HG02885 (cell line): Measurements from ENCODE around the gene LCE3C.
"Not testable (repeated sequence)": the region's sequence is repeated elsewhere in the genome, so short reads cannot be mapped to it uniquely, and the experiment has no call there.

Experiments
- ATAC-seq: cut with Tn5 transposase; IDR thresholded peaks from one replicate; pipeline ENCODE4 v1.9.1; 2021; ENCODE audit warnings: mild to moderate bottlenecking; ENCODE audit not compliant: unreplicated experiment, poor library complexity

Gene LCE3C, protein sequence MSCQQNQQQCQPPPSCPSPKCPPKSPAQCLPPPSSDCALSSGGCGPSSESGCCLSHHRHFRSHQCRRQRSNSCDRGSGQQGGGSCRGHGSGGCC

DNA sequence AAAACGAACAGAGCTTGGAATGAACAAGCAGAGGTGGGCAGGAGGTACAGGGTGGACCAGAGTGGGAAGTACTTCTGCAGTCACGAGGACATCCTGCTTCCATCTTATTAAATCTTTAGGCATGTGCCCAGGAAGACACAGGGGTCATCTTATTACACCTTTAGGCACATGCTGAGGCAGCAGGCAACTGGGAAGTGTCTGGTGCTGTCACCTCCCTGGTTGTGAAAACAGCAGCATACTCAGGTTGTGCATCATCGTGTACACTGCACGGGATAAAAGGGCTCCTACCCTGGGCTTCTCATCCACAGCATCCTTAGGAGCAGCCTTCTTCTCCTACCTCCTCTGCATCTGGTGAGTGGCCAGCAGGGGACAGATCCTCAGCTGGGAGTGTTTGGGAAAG is at the start of gene LCE3C:
Gene LCE3C (plus strand): TSS at position 301 of the 400 bp plus-strand sequence. CDS start 498 bp downstream, outside the sequence.
- ATAC-seq, result no peak

DNA sequence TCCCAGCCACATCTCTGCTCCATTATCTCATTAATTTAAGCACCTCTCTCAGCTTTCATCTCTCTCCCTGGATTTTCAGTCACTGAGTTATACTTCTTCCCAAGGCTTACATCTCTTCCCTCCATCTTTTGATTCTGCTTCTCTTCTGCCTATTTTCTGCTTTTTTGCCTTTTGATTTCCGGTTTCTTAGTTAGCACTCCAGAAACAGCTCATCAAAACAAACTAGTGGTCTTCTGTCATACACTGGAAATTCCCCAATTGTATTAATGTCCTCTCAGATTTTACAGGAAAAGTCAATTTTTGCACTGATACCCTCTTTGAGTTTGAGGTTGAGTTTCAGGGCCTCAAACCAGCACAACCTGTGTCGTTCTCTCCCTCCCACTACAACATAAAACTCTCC is 34.9 kb upstream of the LCE3C start:
- ATAC-seq, result no peak

DNA sequence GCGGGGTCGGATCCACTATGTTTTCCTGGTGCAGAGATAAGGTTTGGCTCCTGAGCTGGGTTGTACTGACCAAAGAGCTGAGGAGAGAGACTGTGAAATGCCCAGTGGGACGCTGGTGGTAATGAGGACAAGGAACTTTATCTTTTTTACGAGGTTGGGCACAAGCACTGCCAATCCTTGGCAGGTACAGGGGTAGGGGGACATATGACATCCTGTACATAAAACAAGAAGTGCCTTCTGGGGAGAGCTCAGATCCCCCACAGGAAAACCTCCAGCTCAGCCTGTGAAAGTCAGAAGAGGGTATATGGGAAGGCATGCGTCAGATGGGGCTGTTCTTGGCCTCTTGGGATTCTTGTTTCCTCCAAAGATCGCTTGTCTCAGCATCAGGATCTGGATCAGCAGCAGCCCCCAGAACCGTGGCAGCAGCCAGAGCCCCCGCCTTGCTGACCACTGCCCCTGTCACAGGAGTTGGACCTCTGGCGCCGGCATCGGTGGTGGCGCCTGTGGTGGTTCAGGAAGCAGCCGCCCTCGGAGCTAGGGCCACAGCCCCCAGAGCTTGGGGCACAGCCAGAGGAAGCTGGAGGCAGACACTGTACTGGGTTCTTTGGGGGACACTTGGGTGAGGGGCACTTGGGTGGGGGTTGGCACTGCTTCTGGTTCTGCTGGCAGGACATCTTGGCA is 34.4 kb upstream of the LCE3C start:
- no peak for ATAC-seq

DNA sequence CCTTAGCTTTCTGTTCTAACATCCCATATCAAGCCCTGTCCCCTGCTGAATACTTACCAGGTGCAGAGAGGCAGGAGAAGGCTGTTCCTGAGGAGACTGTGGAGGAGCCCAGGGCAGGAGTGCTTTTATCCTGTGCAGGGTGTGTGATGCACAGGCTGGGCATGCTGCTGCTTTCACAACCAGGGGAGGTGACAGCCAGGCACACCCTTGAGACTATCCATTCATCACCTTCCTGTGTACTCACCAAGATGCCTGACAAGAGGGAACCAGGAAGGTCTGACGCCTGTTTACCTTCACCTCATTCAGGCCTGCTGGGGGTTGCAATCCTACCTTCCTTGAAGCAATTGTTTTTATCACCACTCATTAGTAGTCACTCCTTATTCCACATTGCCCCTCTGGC is 33.4 kb upstream of the LCE3C start, which contains the start of gene LCE3E:
Gene LCE3E (minus strand): TSS at position 100 of the 400 bp plus-strand sequence. CDS start 572 bp downstream, outside the sequence.
- ATAC-seq, result no peak

DNA sequence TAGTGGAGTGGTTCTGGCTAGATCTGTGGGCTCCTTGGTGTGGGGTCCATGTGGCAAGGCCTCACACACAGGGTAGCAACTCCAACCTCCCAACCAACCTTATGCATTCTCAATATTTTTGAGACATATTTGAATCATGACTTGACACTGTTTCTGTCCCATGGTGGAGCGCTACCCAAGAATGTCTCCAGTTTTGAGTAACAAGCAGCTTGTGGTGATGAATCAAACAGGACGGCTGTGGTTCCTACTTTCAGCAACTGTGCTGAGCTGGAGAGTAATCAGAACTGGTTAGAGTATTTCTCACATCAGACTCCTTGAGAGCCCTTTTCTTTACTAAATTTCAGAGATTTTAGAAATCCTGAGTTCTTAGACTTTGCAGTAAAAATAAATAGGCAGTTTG is 22.9 kb upstream of the LCE3C start:
- ATAC-seq, result no peak

DNA sequence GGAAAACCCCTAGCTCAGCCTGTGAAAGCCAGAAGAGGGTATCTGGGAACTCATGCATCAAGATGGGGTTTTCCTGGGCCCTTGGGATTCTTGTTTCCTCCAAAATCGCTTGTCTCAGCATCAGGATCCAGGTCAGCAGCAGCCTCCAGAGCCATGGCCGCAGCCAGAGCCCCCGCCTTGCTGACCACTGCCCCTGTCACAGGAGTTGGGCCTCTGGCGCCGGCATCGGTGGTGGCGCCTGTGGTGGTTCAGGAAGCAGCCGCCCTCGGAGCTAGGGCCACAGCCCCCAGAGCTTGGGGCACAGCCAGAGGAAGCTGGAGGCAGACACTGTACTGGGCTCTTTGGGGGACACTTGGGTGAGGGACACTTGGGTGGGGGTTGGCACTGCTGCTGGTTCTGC is 20.5 kb upstream of the LCE3C start:
- not testable (repeated sequence) for ATAC-seq

DNA sequence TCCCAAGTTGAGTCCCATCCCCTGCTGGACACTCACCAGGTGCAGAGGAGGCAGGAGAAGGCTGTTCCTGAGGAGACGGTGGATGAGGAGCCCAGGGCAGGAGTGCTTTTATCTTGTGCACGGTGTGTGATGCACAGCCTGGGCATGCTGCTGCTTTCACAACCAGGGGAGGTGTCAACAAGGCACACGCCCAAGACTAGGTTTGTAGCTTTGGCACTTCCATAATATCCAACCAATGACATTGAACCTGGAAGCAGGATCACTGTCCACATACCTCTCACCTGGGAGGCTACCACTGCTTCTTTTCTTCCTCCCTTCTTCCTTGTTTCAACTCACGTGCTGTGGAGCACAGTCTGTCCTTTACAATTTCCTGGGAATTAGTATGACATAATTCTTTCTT is 19.6 kb upstream of the LCE3C start, which contains the start of gene LCE3D:
Gene LCE3D (minus strand): TSS at position 84 of the 400 bp plus-strand sequence. CDS start 580 bp downstream, outside the sequence.
- ATAC-seq, result no peak

DNA sequence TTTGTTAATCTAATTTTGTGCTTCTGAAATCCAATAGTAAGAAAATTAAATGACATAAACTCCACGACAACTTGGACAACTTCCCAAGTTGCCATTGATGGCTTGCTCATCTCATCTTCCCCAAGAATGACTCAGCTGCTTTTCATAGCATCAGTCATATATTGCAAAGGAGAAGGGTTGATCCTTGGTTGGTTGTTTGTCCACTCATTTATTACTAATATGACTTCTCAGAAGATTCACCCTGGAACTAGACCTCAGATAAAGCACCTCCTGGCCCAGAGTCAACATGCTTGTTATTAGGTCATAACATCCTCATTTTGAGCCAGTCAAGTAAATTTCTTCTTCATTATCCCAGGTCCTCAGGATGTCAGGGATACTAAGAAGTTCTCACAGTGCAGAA is 17.4 kb upstream of the LCE3C start:
- no peak for ATAC-seq

DNA sequence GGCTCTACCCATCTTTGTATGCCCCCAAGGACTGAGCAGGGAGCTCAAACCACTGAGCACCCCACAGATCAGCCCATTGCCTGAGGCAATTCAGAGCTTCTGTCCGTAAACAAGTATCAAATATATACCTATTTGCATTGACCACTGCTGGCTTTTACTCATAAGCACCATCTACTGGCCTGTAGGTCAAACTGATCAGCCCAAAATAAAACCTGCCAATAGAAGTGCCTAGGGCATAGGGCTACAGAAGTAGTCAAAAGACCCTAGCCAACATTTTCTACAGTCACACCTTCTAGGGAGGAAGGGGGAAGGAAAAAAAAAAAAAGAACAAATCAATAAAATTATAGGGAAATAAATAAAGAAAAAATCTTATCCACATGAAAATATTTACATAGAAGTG is 14.4 kb upstream of the LCE3C start:
- no peak for ATAC-seq

DNA sequence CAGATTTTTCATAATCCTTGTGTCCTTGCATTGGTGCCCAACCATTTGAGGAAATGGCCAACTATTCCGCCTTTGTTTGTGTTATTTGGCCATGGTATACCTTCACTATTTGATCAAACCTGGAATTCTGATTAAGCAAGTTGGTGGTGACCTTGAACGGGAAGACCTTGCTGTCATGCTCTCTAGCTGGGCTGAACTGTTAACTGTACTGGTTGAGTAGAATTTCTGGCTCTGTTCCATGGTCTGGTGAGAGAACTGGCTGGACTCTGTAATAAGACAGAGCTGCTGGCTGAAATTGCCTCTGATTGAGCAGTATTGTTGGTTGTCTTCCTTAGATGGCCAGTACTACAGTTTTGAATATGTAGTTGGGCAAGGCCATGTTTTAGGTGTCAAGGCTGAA is 3.0 kb upstream of the LCE3C start:
- no peak for ATAC-seq

DNA sequence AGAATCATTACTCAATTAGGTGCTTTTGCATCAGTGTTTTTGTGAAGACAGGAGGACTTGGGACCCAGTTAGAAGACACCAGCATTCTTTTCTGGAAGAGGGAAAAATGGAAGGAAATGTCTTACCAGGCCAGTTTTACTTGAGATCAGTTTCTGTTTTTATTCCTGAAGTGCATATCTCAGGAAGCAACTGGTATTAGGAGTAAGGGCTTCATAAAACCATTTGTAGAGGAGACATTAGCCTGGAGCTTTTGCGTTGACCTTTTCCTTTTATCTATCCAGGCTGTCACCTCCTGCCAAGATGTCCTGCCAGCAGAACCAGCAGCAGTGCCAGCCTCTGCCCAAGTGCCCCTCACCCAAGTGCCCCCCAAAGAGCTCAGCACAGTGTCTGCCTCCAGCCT is 13.5 kb downstream of the LCE3C start, which contains the start of gene LCE3B:
Gene LCE3B (plus strand): TSS at position 301 of the 400 bp plus-strand sequence. CDS start 0 bp downstream, at position 301.
- ATAC-seq, result no peak

DNA sequence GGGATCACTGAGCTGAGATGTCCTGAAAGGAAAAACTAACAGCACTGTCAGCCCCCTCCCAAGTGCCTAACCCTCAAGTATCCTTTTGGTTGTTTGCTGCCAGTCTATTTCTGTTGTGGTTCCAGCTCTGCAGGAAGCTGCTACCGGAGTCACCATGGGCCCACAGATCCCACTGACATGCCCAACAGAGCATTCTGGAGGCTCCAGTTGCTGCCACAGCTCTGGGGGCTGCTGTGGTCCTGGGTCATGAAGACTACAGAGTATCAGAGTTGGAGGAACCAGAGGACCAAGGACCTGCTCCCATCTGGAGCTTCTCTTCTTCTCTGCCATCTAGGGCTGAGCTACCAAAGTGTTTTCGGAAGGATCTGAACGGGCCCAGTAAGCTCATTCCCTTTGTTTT is 22.0 kb downstream of the LCE3C start:
- ATAC-seq, result no peak

DNA sequence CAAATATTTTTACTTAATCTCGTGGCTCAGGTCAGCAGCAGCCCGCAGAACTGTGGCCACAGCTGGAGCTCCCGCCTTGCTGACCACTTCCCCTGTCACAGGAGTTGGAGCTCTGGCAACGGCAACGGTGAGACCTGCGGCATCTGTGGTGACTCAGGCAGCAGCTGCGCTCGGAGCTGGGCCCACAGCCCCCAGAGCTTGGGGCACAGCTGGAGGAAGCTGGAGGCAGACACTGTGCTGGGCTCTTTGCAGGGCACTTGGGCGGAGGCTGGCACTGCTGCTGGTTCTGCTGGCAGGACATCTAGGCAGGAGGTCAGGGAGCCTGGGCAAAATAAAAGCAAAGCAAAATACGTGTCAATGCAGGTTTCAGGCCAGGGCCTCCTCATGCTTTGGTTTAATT is 22.8 kb downstream of the LCE3C start, which contains the start of gene LCE3A:
Gene LCE3A (minus strand): TSS at position 301 of the 400 bp plus-strand sequence. CDS start 0 bp downstream, at position 301.
- no peak for ATAC-seq

DNA sequence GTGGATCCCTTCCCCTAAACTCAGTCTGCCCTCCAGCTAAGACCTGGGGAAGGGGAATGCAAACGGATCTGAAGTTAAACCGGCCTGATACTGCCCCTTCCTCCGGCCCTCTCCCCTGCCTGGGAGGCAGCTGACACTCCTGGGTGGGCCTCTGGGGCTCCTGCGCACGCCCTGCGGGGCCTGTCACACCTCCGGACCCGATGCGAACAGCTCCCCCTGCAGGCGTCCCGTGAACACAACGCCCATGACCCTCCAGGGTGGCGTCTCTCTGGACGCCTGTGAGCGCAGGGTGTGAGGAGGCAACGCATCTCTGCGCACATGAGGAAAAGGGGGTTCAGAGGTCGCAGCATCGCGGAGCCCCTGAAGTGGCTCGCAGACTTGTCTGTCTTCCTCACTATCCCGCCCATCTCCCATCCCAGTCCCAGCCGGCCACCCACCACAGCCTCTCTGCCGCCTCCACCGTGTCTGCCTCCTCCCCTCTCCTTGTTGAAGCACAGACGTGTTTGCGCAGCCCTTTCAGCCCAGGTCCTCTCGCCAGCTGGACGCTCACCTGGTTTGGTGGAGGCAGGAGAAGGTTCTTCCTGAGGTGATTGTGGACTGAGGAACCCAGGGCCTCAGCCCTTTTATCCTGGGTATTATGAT is 23.3 kb downstream of the LCE3C start:
- ATAC-seq, result no peak

DNA sequence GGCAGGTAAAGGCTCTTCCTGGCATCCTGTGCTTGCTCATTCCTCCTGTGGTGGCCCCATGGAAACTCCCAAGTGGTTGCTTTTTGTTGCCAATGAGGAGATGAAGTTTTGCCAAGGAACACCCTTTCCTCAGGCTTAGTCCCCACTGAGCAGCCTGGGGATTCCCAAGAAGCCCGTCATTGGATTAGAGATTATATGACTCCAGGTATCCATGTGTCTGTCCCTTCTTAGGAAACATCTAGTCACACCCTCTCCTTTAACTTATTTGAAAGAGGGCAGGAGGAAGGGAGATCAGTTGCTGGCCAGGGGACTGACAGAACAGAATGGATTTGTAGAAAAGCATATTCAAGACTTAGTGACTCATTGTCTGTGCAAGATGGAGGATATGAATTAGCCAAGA is 26.7 kb downstream of the LCE3C start:
- ATAC-seq, result no peak

DNA sequence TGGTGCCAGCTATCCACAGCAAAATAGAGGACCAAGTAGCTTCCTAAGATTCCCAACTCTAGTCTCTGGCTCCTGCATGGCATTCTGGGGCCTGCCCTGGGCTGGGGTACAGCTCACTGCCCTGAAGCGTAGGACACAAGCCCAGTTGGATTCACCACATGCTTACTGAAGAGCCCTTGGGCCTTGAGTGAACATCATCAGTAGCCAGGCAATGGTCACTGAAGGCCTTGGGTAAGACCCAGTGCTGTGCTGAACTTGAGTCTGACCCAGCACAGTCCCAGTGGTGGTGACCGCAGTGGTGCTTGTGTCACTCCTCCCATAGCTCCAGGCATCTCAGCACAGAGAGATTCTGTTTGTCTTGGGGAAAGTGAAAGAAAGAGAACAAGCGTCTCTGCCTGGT is 30.6 kb downstream of the LCE3C start:
- no peak for ATAC-seq

DNA sequence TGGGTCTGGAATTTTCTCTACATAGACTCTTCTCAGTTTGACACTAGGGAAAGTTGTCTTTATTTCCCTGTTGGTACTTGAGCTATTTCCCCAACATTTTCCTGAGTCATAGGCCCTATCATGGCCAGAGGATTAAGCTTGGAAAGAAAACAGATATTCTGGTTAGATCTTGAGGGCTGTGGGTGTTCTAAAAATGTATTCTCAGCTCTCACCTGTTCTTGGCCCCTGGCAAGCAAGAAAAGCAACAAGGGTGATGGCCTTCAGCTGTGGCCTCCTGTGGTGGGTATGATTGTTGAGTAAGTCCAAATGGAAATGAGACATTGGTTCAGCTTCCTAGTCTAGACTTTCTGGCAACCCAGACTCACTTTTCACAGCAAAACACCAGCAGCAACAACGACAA is 40.3 kb downstream of the LCE3C start:
- ATAC-seq, result no peak

DNA sequence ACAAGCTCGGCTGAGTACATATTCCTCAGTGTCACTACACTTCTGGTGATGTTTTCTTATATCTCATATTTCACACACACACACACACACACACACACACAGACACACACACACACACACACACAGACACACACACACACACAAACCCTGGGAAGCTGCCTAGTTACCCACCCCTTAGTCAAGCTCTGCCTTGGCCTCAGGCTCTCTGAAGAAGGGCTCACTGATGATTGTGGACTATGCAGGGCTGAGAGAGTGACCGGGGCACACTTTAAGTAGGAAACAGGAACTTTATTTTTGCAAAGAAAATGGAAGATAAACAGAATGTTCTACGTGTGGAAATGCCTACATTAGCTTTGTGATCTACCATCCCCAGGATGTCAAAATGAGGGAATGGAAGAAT is 43.9 kb downstream of the LCE3C start:
- no peak for ATAC-seq

DNA sequence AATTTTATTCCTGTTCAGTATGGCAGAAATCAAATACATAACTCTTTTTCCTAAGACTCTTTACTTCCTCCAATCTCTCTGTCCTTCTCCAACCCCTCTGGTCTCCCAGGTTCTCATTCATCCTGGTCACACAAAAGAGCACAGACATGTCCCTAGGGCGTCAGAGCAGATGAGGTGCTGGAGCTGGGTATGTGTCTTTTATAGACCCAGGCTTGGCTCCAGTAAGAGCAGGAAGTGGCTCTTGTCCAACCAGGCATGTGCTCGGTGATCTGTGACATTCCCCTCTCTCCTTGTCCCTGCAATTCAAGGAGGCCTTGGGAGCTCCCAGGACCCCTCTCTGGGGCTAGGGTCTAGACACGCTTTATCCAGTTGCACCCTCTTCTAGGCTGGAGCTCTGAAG is 45.1 kb downstream of the LCE3C start:
- ATAC-seq, result no peak

DNA sequence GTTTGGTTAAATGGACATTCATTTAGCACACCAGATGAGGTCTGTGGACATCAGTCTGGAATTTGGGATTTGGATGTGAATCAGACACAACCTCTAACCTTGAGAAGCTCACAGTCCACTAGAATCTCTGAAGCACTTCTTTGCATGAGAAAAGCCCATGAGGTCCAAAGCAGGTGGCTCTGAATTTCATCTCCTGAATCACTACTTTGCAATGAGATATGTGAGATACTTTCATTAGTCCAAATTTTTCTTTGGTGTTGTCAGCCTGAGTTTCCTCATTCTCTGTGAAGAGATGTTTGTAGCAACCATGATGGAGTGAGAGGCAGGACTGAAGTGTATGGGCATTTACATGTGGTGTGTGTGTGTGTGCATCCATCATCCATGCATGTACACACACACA is 46.6 kb downstream of the LCE3C start:
- no peak for ATAC-seq
